Fibroblast of the aortic adventitia (primary cell): Measurements from ENCODE around the gene MAP4K4. TPM values are rescaled to one million over a fixed set of nuclear protein-coding genes. Genes with fewer than 3 reads are reported as not detected.

Experiments used
- DNase-seq: peaks from one replicate; pipeline ENCODE4 v3.0.0-alpha.2; 2010; ENCODE audit warnings: low read depth
- H3K4me3 ChIP-seq: 2 replicates; pipeline ENCODE4 v1.5.1; 2011; ENCODE audit warnings: low read depth, mild to moderate bottlenecking, control low read depth, low read length, moderate library complexity
- CTCF ChIP-seq: IDR thresholded peaks from 2 replicates; pipeline ENCODE4 v1.5.1; 2011; ENCODE audit warnings: mild to moderate bottlenecking, low read length, control low read depth, inconsistent platforms; ENCODE audit not compliant: insufficient read depth
- total RNA-seq: library from RNA; depleted of rRNA; stranded (reverse); fragments of >200 nt; gene quantifications from 2 replicates; pipeline ENCODE4 v1.2.3, GENCODE V29; 2012; ENCODE audit warnings: low replicate concordance

MAP4K4 gene
- total RNA-seq, 1 donor, result 208 TPM

GRCh38 chr2:101803128-101803527 is 105.6 kb downstream of the MAP4K4 start:
- no peak for TF ChIP-seq CTCF
- peak; percentile 68 for DNase-seq
- no peak overlapping the region for H3K4me3 ChIP-seq

DNA sequence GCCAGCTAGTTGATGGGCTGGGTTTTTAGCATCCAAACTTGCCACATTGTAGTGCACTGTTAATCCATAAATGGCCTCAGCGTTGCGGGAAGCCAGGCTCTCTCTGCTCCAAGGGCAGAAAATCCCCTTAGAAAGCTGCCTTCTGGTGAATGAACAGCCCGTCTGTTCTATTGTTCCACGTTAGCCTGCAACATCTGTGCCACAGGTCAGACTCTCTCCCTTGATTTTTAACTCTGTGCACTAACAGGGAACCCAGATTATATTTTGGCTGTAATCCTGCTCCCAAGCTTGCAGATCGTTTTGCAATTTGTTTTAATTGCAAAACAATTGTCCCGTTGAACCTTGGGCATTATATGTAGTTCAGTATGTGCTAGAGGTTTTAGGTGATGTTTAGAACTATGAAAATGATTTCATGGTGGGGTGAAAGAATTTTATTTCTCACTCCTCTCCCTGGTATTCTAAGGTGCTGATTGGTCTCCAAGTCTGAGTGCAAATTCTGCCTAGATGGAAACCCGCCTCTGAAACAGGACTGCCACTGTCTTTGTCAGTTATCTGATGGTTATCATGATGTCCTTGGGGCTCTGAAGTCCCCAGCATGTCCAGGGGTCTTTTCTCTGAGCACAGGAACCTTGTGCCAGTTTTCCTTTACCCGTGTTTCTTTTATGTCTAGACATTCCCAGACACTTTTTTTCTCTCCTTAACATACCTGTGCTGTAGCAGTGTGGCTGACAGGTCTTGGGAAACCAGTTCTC is 106.6 kb downstream of the MAP4K4 start:
- peak; percentile 54 for DNase-seq
- H3K4me3 ChIP-seq, result no peak overlapping the region
- TF ChIP-seq CTCF, result no peak

DNA sequence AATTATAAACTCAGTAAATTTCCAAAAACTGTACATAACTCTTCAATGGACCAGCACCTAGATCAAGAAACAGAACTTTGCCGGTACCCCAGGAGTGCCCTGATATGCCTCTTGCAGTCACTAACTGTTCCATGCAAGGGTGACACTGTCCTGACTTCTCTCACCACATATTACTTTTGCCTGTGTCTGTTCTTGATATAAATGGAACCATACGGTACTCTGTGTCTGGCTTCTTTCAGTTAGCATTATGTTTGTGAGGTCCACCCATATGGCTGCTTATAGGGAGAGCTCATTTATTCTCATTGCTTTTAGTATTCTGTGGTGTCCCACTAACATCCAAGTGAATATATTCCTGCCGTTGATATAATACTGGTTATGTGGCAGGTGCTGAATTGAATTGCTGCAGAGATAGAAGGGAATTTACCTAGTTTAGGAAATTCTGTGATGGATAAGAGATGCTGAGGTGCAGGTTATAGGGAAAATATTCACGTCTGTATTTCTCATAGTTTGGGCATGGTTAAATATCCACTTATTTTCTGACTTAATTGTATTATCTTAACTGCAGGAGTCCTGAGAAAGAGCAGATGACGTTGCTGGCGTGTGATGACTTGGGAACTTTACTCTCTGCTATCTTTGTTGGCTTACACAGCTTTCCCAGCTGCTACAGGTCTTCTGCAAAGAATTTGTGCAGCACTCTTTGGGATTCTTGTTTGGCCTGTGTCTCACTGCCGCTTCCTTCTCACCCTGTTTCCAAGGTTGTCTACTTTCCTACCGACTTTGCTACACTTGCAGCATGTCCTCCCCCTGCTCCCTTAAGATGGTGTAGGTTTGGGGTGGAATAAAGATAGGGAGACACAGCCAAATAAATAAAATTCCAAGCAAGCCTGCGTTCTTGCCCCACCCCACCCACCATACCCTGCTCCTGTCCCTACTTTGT is 107.9 kb downstream of the MAP4K4 start:
- no peak overlapping the region for H3K4me3 ChIP-seq
- TF ChIP-seq CTCF, result no peak
- DNase-seq, result peak; percentile 88

- H3K4me3 ChIP-seq, result no peak overlapping the region
- TF ChIP-seq CTCF, result no peak
- DNase-seq, result peak; percentile 79
Observed at GRCh38 chr2:101806123-101806522, 108.6 kb downstream of the MAP4K4 start.

GRCh38 chr2:101806701-101807100 is 109.2 kb downstream of the MAP4K4 start:
- TF ChIP-seq CTCF, result no peak
- H3K4me3 ChIP-seq, result no peak overlapping the region
- no peak for DNase-seq

DNA sequence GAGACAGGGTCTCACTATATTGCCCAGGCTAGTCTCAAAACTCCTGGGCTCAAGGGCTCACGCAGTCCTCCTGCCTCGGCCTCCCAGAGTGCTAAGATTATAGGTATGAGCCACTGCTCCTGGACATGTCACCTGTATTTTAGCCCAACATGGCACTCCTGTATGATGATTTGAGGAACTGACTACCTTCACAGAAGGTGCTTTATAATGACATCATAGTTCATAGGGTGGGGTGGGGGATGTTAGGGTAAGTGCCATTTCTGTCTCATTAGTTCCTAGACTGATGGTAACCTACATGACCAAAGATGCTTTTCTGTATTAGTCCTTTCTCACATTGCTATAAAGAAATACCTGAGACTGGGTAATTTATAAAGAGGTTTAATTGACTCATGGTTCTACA is 109.7 kb downstream of the MAP4K4 start:
- DNase-seq, result no peak
- no peak overlapping the region for H3K4me3 ChIP-seq
- no peak for TF ChIP-seq CTCF
